EH (cell line): ENCODE data around the gene MARVELD3.
"Not testable (repeated sequence)": the region's sequence is repeated elsewhere in the genome, so short reads cannot be mapped to it uniquely, and the experiment has no call there.

Source experiments
- DNase-seq: peaks from one replicate; pipeline ENCODE4 v3.0.0-alpha.2; 2015; ENCODE audit warnings: low read depth

The MARVELD3 gene

GRCh38 chr16:71672803-71673581, 47.0 kb downstream of the MARVELD3 start:
- DNase-seq, result no peak

- no peak for DNase-seq
Observed at GRCh38 chr16:71673582-71673973, 47.6 kb downstream of the MARVELD3 start.

GRCh38 chr16:71674229-71674628, 48.2 kb downstream of the MARVELD3 start:
- no peak for DNase-seq

- DNase-seq, result no peak
Observed at GRCh38 chr16:71675380-71675779, 49.4 kb downstream of the MARVELD3 start.

- DNase-seq, result no peak
Observed at GRCh38 chr16:71676236-71676635, 50.3 kb downstream of the MARVELD3 start.

GRCh38 chr16:71681360-71681759, 55.4 kb downstream of the MARVELD3 start:
- DNase-seq, result no peak

GRCh38 chr16:71684280-71684679, 58.3 kb downstream of the MARVELD3 start:
- not testable (repeated sequence) for DNase-seq
